ENCODE measurements around the gene SDF2. TPM values are rescaled to one million over a fixed set of nuclear protein-coding genes. Genes with fewer than 3 reads are reported as not detected.

Gene SDF2
- total RNA-seq, 1 experiment from 2014 or later, result 72.1 TPM

- POLR2A ChIA-PET, result no interaction called here
- in situ Hi-C loops (cut with HindIII; ENCODE audit: low pct_unique_long_range_greater_than_20kb, low sequenced_read_pairs), result no loop called here
- DNase-seq (ENCODE audit: low read depth, low spot score), result no peak
- no peak for TF ChIP-seq POLR2AphosphoS5 (IDR thresholded peaks at IDR 0.05; ENCODE audit: low read depth, low read length)
- no peak for TF ChIP-seq REST (IDR thresholded peaks at IDR 0.05; ENCODE audit: insufficient read depth in 1 of 2, low read depth in 2 of 2, low read length in 1 of 2)
- no peak for TF ChIP-seq CTCF (IDR thresholded peaks at IDR 0.05)
- no peak for TF ChIP-seq SIN3A (IDR thresholded peaks at IDR 0.05; ENCODE audit: borderline replicate concordance, insufficient read depth, low read depth, low read length)
- no peak for TF ChIP-seq TCF7L2 (IDR thresholded peaks at IDR 0.05; ENCODE audit: low read depth, low read length)
- H3K27ac ChIP-seq (ENCODE audit: low read length), result no peak overlapping the region
- CTCF ChIA-PET, result no interaction called here
- H3K9me3 ChIP-seq (ENCODE audit: control insufficient read depth, insufficient read depth, low read depth, low read length), result no peaks in the 10 kb centered on the region
- intact Hi-C loops (cut with micrococcal nuclease; ENCODE audit: unreplicated experiment), result no loop called here
- H3K36me3 ChIP-seq (ENCODE audit: control insufficient read depth, insufficient read depth, low read length), result peaks cover 69% of the 10 kb centered on the region
- no peak overlapping the region for H3K4me3 ChIP-seq (ENCODE audit: low read depth in 2 of 2, low read length in 2 of 2)
- H3K4me1 ChIP-seq (ENCODE audit: control insufficient read depth, insufficient read depth, low read length), result no peaks in the 10 kb centered on the region
- ATAC-seq, result no peak
- BruUV-seq (replicated peaks), result no TSS peak
- H3K27me3 ChIP-seq (ENCODE audit: control insufficient read depth, insufficient read depth, low read length), result no peaks in the 10 kb centered on the region
These were observed 26.2 kb downstream of the SDF2 start for GRCh38 chr17:28635506-28635905.

GRCh38 chr17:28634206-28634865, 27.4 kb downstream of the SDF2 start:
- in situ Hi-C loops (cut with HindIII; ENCODE audit: low pct_unique_long_range_greater_than_20kb, low sequenced_read_pairs) (no loop called here), intact Hi-C loops (cut with micrococcal nuclease; ENCODE audit: unreplicated experiment) (no loop called here)
- no peak for TF ChIP-seq SIN3A (IDR thresholded peaks at IDR 0.05; ENCODE audit: borderline replicate concordance, insufficient read depth, low read depth, low read length)
- TF ChIP-seq REST (IDR thresholded peaks at IDR 0.05; ENCODE audit: insufficient read depth in 1 of 2, low read depth in 2 of 2, low read length in 1 of 2), result no peak
- TF ChIP-seq TCF7L2 (IDR thresholded peaks at IDR 0.05; ENCODE audit: low read depth, low read length), result no peak
- no peak for TF ChIP-seq CTCF (IDR thresholded peaks at IDR 0.05)
- TF ChIP-seq POLR2AphosphoS5 (IDR thresholded peaks at IDR 0.05; ENCODE audit: low read depth, low read length), result no peak
- H3K27ac ChIP-seq (ENCODE audit: low read length), result no peak overlapping the region
- no peaks in the 10 kb centered on the region for H3K27me3 ChIP-seq (ENCODE audit: control insufficient read depth, insufficient read depth, low read length)
- DNase-seq (ENCODE audit: low read depth, low spot score) (no peak), ATAC-seq (no peak)
- ChIA-PET CTCF (no interaction called here), POLR2A (interaction anchor here (0.6 kb wide), 1 partner anchor 176 kb away, joined by 3 read pairs; no protein-coding TSS in a partner anchor)
- H3K4me3 ChIP-seq (ENCODE audit: low read depth in 2 of 2, low read length in 2 of 2), result no peak overlapping the region
- BruUV-seq (replicated peaks), result TSS peak; percentile 29
- H3K9me3 ChIP-seq (ENCODE audit: control insufficient read depth, insufficient read depth, low read depth, low read length), result no peaks in the 10 kb centered on the region
- H3K36me3 ChIP-seq (ENCODE audit: control insufficient read depth, insufficient read depth, low read length), result peaks cover 62% of the 10 kb centered on the region
- H3K4me1 ChIP-seq (ENCODE audit: control insufficient read depth, insufficient read depth, low read length), result no peaks in the 10 kb centered on the region
